Endothelial cell of umbilical vein (primary cell): ENCODE results near the gene HMGXB3. TPM values are rescaled to one million over a fixed set of nuclear protein-coding genes. Genes with fewer than 3 reads are reported as not detected.

ENCODE experiments used
- BruUV-seq: library from RNA; stranded (reverse); fragments of 400-500 nt; replicated peaks from 2 replicates; lab custom pipeline; 2021; lab: Mats Ljungman, UMichigan
- CTCF ChIA-PET: fragments of 300-600, 350-600 bp; sonication (Branson Sonifier 250); formaldehyde crosslinking; loops from one replicate; lab custom pipeline; 2021; ENCODE audit warnings: antibody characterized with exemption, inconsistent platforms; lab: Charles Lee
- POLR2A ChIA-PET: fragments of 300-600, 350-600 bp; sonication (Branson Sonifier 250); formaldehyde crosslinking; loops from one replicate; lab custom pipeline; 2021; ENCODE audit warnings: antibody characterized with exemption, inconsistent platforms; lab: Charles Lee
- DNase-seq: peaks from one replicate; pipeline ENCODE4 v3.0.0-alpha.2; 2011; ENCODE audit warnings: low read depth, low spot score
- FAIRE-seq: peaks from 2 replicates; lab custom pipeline; 2011; peaks lifted over from hg19 to GRCh38; lab: Jason Lieb, UNC
- H2AFZ ChIP-seq: 2 replicates; pipeline ENCODE4 v1.6.0; 2012; ENCODE audit warnings: low read depth, low read length, control low read depth, inconsistent platforms
- H3K27ac ChIP-seq: 2 replicates; pipeline ENCODE4 v1.5.1; 2011; ENCODE audit warnings: low read depth, mild to moderate bottlenecking, control low read depth, low read length, moderate library complexity; ENCODE audit not compliant: insufficient read depth
- H3K27me3 ChIP-seq, 2 experiments: 2 replicates each; pipeline versions ENCODE4 v1.6.0 to v1.6.1; 2011; ENCODE audit warnings: low read length in 2 of 2, mixed read lengths in 1 of 2; ENCODE audit not compliant: control insufficient read depth in 2 of 2, insufficient read depth in 2 of 2
- H3K36me3 ChIP-seq, 2 experiments: 2 replicates in 1 of 2; 3 replicates in 1 of 2; pipeline ENCODE4 v1.5.1; 2011; ENCODE audit warnings: low read length in 2 of 2, mild to moderate bottlenecking in 1 of 2, moderate library complexity in 1 of 2; ENCODE audit not compliant: control insufficient read depth in 2 of 2, insufficient read depth in 2 of 2; ENCODE audit errors: extremely low read depth in 1 of 2
- H3K4me1 ChIP-seq: 3 replicates; pipeline ENCODE4 v1.5.1; 2011; ENCODE audit warnings: mild to moderate bottlenecking, low read length; ENCODE audit not compliant: control insufficient read depth, insufficient read depth; ENCODE audit errors: extremely low read depth
- H3K4me2 ChIP-seq: 2 replicates; pipeline ENCODE4 v1.6.1; 2011; ENCODE audit warnings: low read length, control low read depth, mixed read lengths; ENCODE audit not compliant: insufficient read depth
- H3K4me3 ChIP-seq, 3 experiments: fragments of 200-600 bp in 1 of 3; sonication (generic), shearing (Covaris generic) in 1 of 3; replicated peaks in 1 of 3; 2 replicates each; pipeline ENCODE4 v1.5.1; 2011 to 2016; ENCODE audit warnings: control low read depth in 3 of 3, low read length in 3 of 3, mild to moderate bottlenecking in 2 of 3, inconsistent platforms in 1 of 3, low read depth in 1 of 3, moderate library complexity in 1 of 3; ENCODE audit not compliant: insufficient read depth in 1 of 3
- H3K79me2 ChIP-seq: 2 replicates; pipeline ENCODE4 v1.6.0; 2012; ENCODE audit warnings: low read length, inconsistent platforms; ENCODE audit not compliant: control insufficient read depth, insufficient read depth
- H3K9ac ChIP-seq: replicated peaks from 2 replicates; pipeline ENCODE3; 2011; ENCODE audit warnings: low read length, control low read depth; ENCODE audit not compliant: insufficient read depth; ENCODE audit errors: extremely low read depth
- H3K9me1 ChIP-seq: replicated peaks from 3 replicates; pipeline ENCODE4 v1.6.0; 2011; ENCODE audit warnings: mild to moderate bottlenecking, low read length; ENCODE audit not compliant: control insufficient read depth, insufficient read depth; ENCODE audit errors: extremely low read depth
- H3K9me3 ChIP-seq: replicated peaks from 2 replicates; pipeline ENCODE4 v1.5.1; 2012; ENCODE audit warnings: low read length, inconsistent platforms; ENCODE audit not compliant: control insufficient read depth, insufficient read depth
- H4K20me1 ChIP-seq: replicated peaks from 2 replicates; pipeline ENCODE3; 2011; ENCODE audit warnings: mild to moderate bottlenecking, low read length; ENCODE audit not compliant: control insufficient read depth, insufficient read depth; ENCODE audit errors: extremely low read depth
- CTCF ChIP-seq, 2 donors: IDR thresholded peaks; 1 replicate in 1 of 2; 2 replicates in 1 of 2; pipeline ENCODE4 v1.5.1; 2011; ENCODE audit warnings: low read length in 2 of 2, mild to moderate bottlenecking in 2 of 2, moderate library complexity in 2 of 2, control low read depth in 1 of 2, inconsistent platforms in 1 of 2, low read depth in 1 of 2; ENCODE audit not compliant: insufficient read depth in 1 of 2; ENCODE audit errors: extremely low read depth in 1 of 2
- EZH2 ChIP-seq: IDR thresholded peaks from 2 replicates; pipeline ENCODE4 v1.6.1; 2012; ENCODE audit warnings: borderline replicate concordance, low read depth, mild to moderate bottlenecking, moderate library complexity, low read length, inconsistent platforms; ENCODE audit not compliant: severe bottlenecking
- FOS ChIP-seq: IDR thresholded peaks from 2 replicates; pipeline ENCODE4 v1.6.1; 2011; ENCODE audit warnings: mild to moderate bottlenecking, low read length, moderate library complexity, borderline replicate concordance; ENCODE audit not compliant: insufficient read depth
- GATA2 ChIP-seq: IDR thresholded peaks from 2 replicates; pipeline ENCODE4 v1.7.0; 2011; ENCODE audit warnings: low read depth, mild to moderate bottlenecking, moderate library complexity, mixed read lengths, low read length; ENCODE audit not compliant: insufficient read length, insufficient read depth
- JUN ChIP-seq: IDR thresholded peaks from 2 replicates; pipeline ENCODE4 v1.6.1; 2011; ENCODE audit warnings: borderline replicate concordance, low read depth; ENCODE audit not compliant: insufficient read length, insufficient read depth
- MAX ChIP-seq: IDR thresholded peaks from 2 replicates; pipeline ENCODE4 v1.6.1; 2011; ENCODE audit not compliant: insufficient read depth, insufficient read length
- MYC ChIP-seq: IDR thresholded peaks from one replicate; pipeline ENCODE4 v1.6.1; 2011; ENCODE audit warnings: mild to moderate bottlenecking, low read depth, low read length
- POLR2A ChIP-seq: IDR thresholded peaks from 2 replicates; pipeline ENCODE4 v1.6.1; 2012; ENCODE audit warnings: low read depth, mild to moderate bottlenecking, control low read depth, low read length
- POLR2AphosphoS5 ChIP-seq: IDR thresholded peaks from 2 replicates; pipeline ENCODE4 v1.6.1; 2012; ENCODE audit warnings: low read depth, mild to moderate bottlenecking, control low read depth, low read length, moderate library complexity; ENCODE audit not compliant: insufficient read depth
- dilution Hi-C: fragments of 300-500 bp; cut with MboI; formaldehyde crosslinking; loops from one replicate; pipeline ENCODE4 v1.15.0; 2019; ENCODE audit warnings: low sequenced_read_pairs; ENCODE audit not compliant: extremely low pct_ligation_motif_present
- intact Hi-C: fragments of 100-400 bp; cut with micrococcal nuclease; formaldehyde crosslinking; loops from one replicate; pipeline ENCODE4 v1.10.0; 2022
- polyA plus RNA-seq, 4 experiments: library from polyadenylated mRNA; depleted of rRNA in 3 of 4; stranded (reverse) in 3 of 4; unstranded in 1 of 4; fragments of >200 nt; gene quantifications; 2 replicates each; pipeline versions ENCODE4 v1.2.1 to v1.2.3, GENCODE V29; 2011 to 2012; ENCODE audit warnings: missing spikeins in 1 of 4
- total RNA-seq: library from RNA; stranded (reverse); gene quantifications from 2 replicates; pipeline ENCODE4 v1.2.3, GENCODE V29; 2021

Gene HMGXB3
- total and polyA plus RNA-seq, 2 donors (not counting 3 experiments of a cell fraction or from before 2014, with no cell fraction given): 34.8 to 52.6 TPM

GRCh38 chr5:150065346-150065745 lies 64.8 kb downstream of the HMGXB3 start:
- dilution Hi-C loops: no loop called here
- Histone ChIP-seq H3K9me3 (no peaks in the 10 kb centered on the region), H3K27ac (no peak overlapping the region), H3K9me1 (no peaks in the 10 kb centered on the region), H2AFZ (no peak overlapping the region), H3K4me2 (no peak overlapping the region), H3K4me1 (peaks cover 29% of the 10 kb centered on the region), H3K27me3 (no peaks in the 10 kb centered on the region), H3K36me3 (no peaks in the 10 kb centered on the region), H3K79me2 (no peaks in the 10 kb centered on the region), H4K20me1 (no peaks in the 10 kb centered on the region), H3K9ac (no peak overlapping the region), H3K4me3 (no peak overlapping the region)
- ChIA-PET POLR2A (no interaction called here), CTCF (interaction anchor here (0.6 to 2.5 kb wide), 4 partner anchors 10 to 110 kb away, joined by 3 to 14 read pairs (median 4); no protein-coding TSS in a partner anchor)
- FAIRE-seq (no peak), DNase-seq (no peak)
- no peak for TF ChIP-seq POLR2A
- no peak for TF ChIP-seq EZH2
- TF ChIP-seq CTCF (IDR thresholded peaks at IDR 0.05; ENCODE audit: extremely low read depth in 1 of 2, insufficient read depth in 1 of 2, low read depth in 1 of 2, low read length in 2 of 2): no peak
- TF ChIP-seq POLR2AphosphoS5: no peak
- no peak for TF ChIP-seq FOS
- TF ChIP-seq MYC: no peak
- TF ChIP-seq MAX: no peak
- TF ChIP-seq GATA2: no peak
- TF ChIP-seq JUN: no peak
- intact Hi-C loops: no loop called here
- BruUV-seq: no TSS peak
